Fibroblast of lung (primary cell): Measurements from ENCODE around the gene ALPG. TPM values are rescaled to one million over a fixed set of nuclear protein-coding genes. Genes with fewer than 3 reads are reported as not detected.
"Not testable (repeated sequence)": the region's sequence is repeated elsewhere in the genome, so short reads cannot be mapped to it uniquely, and the experiment has no call there.

ENCODE experiments used
- DNase-seq, 2 donors: peaks; one replicate each; pipeline versions ENCODE4 v3.0.0 to v3.0.0-alpha.2; 2010; ENCODE audit warnings: low read depth in 2 of 2
- H2AFZ ChIP-seq: 2 replicates; pipeline ENCODE4 v1.5.1; 2012; ENCODE audit warnings: low read length, control low read depth, inconsistent platforms
- H3K27ac ChIP-seq: 2 replicates; pipeline ENCODE4 v1.5.1; 2011; ENCODE audit warnings: low read length, control low read depth; ENCODE audit not compliant: insufficient read depth
- H3K27me3 ChIP-seq: 2 replicates; pipeline ENCODE4 v1.5.1; 2011; ENCODE audit warnings: mild to moderate bottlenecking, low read length; ENCODE audit not compliant: control insufficient read depth, insufficient read depth
- H3K36me3 ChIP-seq: 2 replicates; pipeline ENCODE4 v1.5.1; 2011; ENCODE audit warnings: low read length; ENCODE audit not compliant: control insufficient read depth, insufficient read depth
- H3K4me1 ChIP-seq: 2 replicates; pipeline ENCODE4 v1.5.1; 2011; ENCODE audit warnings: low read length; ENCODE audit not compliant: control insufficient read depth, insufficient read depth; ENCODE audit errors: extremely low read depth
- H3K4me2 ChIP-seq: 2 replicates; pipeline ENCODE4 v1.5.1; 2011; ENCODE audit warnings: low read length, control low read depth; ENCODE audit not compliant: insufficient read depth; ENCODE audit errors: extremely low read depth
- H3K4me3 ChIP-seq, 4 experiments: fragments of 200-600 bp in 1 of 4; sonication (generic) in 1 of 4; replicated peaks in 1 of 4; 2 replicates each; pipeline ENCODE4 v1.5.1; 2011 to 2016; ENCODE audit warnings: low read length in 4 of 4, low read depth in 3 of 4, mild to moderate bottlenecking in 3 of 4, control low read depth in 2 of 4, inconsistent platforms in 1 of 4, mixed read lengths in 1 of 4; ENCODE audit not compliant: insufficient read depth in 1 of 4; ENCODE audit errors: control extremely low read depth in 1 of 4
- H3K79me2 ChIP-seq: 2 replicates; pipeline ENCODE4 v1.5.1; 2012; ENCODE audit warnings: mild to moderate bottlenecking, low read length, inconsistent platforms; ENCODE audit not compliant: control insufficient read depth, insufficient read depth
- H3K9ac ChIP-seq: 2 replicates; pipeline ENCODE4 v1.5.1; 2011; ENCODE audit warnings: mild to moderate bottlenecking, low read length, control low read depth; ENCODE audit not compliant: insufficient read depth
- H3K9me3 ChIP-seq: 2 replicates; pipeline ENCODE4 v1.5.1; 2012; ENCODE audit warnings: low read depth, low read length; ENCODE audit not compliant: control insufficient read depth, insufficient read depth
- H4K20me1 ChIP-seq: 2 replicates; pipeline ENCODE4 v1.5.1; 2011; ENCODE audit warnings: low read length; ENCODE audit not compliant: control insufficient read depth, insufficient read depth; ENCODE audit errors: extremely low read depth
- CTCF ChIP-seq, 2 donors: IDR thresholded peaks in 1 of 2; conservative IDR thresholded peaks in 1 of 2; 1 replicate in 1 of 2; 2 replicates in 1 of 2; pipeline ENCODE4 v1.5.1; 2011 to 2012; ENCODE audit warnings: low read length in 2 of 2, control low read depth in 1 of 2, inconsistent platforms in 1 of 2, low read depth in 1 of 2, mild to moderate bottlenecking in 1 of 2
- EZH2 ChIP-seq: IDR thresholded peaks from 2 replicates; pipeline ENCODE4 v1.5.1; 2012; ENCODE audit warnings: low read length, control low read depth, mild to moderate bottlenecking; ENCODE audit errors: missing control alignments
- polyA plus RNA-seq, 2 donors: library from polyadenylated mRNA; depleted of rRNA in 1 of 2; stranded (reverse) in 1 of 2; unstranded in 1 of 2; fragments of >200 nt; gene quantifications; 2 replicates each; pipeline ENCODE4 v1.2.1, GENCODE V29; 2011 to 2012; ENCODE audit warnings: missing spikeins in 1 of 2
- total RNA-seq: library from RNA; depleted of rRNA; stranded (reverse); fragments of >200 nt; gene quantifications from 2 replicates; pipeline ENCODE4 v1.2.1, GENCODE V29; 2014

The ALPG gene
- total and polyA plus RNA-seq, 2 donors (not counting 1 experiment from before 2014, with no cell fraction given) = not detected

DNA sequence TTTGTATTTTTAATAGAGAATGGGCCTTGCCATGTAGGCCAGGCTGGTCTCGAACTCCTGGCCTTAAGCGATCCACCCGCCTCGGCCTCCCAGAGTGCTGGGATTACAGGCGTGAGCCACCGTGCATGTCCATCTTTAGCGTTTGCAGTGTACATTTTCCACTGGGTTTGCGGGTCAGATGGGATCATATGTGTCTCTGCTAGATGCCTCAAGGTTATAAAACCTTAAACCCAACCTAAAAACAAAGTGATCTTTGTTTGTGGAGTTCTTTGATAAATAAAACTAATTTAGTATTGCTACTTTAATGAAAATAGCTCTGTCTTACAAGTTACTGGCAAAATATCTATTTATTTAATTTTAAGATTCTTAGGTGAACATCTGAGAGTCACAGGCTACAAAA is 13.1 kb upstream of the ALPG start:
- Histone ChIP-seq H3K27me3 (peaks cover 23% of the 10 kb centered on the region), H3K79me2 (no peaks in the 10 kb centered on the region), H3K4me2 (no peak overlapping the region), H3K9ac (no peak overlapping the region), H4K20me1 (no peaks in the 10 kb centered on the region), H3K36me3 (no peaks in the 10 kb centered on the region), H3K9me3 (no peaks in the 10 kb centered on the region), H3K27ac (no peak overlapping the region), H2AFZ (no peak overlapping the region), H3K4me3 (no peak overlapping the region), H3K4me1 (no peaks in the 10 kb centered on the region)
- no peak for DNase-seq
- TF ChIP-seq EZH2 (no peak), CTCF (conservative IDR thresholded peaks at IDR 0.05 in 1 of 2, IDR thresholded peaks at IDR 0.05 in 1 of 2; ENCODE audit: low read depth in 1 of 2, low read length in 2 of 2) (no peak)

DNA sequence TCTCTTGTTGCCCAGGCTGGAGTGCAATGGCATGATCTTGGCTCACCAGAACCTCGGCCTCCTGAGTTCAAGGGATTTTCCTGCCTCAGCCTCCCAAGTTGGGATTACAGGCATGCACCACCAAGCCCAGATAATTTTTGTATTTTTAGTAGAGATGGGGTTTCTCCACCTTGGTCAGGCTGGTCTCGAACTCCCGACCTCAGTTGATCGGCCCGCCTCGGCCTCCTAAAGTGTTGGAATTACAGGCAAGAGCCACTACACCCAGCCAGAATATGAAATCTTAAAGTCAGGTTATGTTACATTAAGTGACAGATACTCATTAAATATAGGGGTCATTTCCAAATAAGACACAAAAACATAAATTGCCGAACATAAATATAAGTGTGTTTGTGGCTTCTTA is 12.2 kb upstream of the ALPG start:
- not testable (repeated sequence) for H4K20me1 ChIP-seq, H2AFZ ChIP-seq

DNA sequence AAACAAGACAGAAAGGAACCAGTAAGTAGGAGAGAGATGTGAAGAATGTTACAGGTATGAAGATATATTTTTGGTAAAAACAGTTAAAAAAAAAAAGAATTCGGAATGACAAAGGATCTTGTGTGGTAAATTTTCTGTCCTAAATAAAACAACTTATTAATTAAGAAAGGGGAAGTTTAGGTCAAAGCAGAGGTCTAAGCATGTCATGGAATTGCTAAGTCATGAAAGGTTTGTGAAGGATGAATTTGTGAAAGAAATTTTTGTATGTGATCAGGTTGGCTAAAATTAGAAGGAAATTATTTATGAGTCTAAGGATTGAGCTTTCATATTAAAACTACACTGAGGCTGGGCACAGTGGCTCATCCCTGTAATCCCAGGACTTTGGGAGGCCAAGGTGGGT is 11.1 kb upstream of the ALPG start:
- no peak overlapping the region for H3K4me2 ChIP-seq
- no peak for TF ChIP-seq EZH2
- no peak for TF ChIP-seq CTCF (conservative IDR thresholded peaks at IDR 0.05 in 1 of 2, IDR thresholded peaks at IDR 0.05 in 1 of 2; ENCODE audit: low read depth in 1 of 2, low read length in 2 of 2)

More for the DNA sequence above, 12.2 kb upstream of the ALPG start:
- not testable (repeated sequence) for H3K4me3 ChIP-seq, H3K27ac ChIP-seq, H3K4me2 ChIP-seq, H3K9me3 ChIP-seq, H3K4me1 ChIP-seq, H3K9ac ChIP-seq, DNase-seq, H3K79me2 ChIP-seq, H3K36me3 ChIP-seq
- H3K27me3 ChIP-seq = peaks cover 15% of the 10 kb centered on the region

More for the DNA sequence above, 11.1 kb upstream of the ALPG start:
- Histone ChIP-seq H4K20me1 (no peaks in the 10 kb centered on the region), H3K9ac (no peak overlapping the region), H3K79me2 (no peaks in the 10 kb centered on the region), H2AFZ (no peak overlapping the region), H3K4me3 (no peak overlapping the region), H3K4me1 (no peaks in the 10 kb centered on the region), H3K27ac (no peak overlapping the region), H3K27me3 (peaks cover 5% of the 10 kb centered on the region), H3K36me3 (no peaks in the 10 kb centered on the region), H3K9me3 (no peaks in the 10 kb centered on the region)
- no peak for DNase-seq
